Measurements from ENCODE around the gene PHOX2A.

Gene PHOX2A

DNA sequence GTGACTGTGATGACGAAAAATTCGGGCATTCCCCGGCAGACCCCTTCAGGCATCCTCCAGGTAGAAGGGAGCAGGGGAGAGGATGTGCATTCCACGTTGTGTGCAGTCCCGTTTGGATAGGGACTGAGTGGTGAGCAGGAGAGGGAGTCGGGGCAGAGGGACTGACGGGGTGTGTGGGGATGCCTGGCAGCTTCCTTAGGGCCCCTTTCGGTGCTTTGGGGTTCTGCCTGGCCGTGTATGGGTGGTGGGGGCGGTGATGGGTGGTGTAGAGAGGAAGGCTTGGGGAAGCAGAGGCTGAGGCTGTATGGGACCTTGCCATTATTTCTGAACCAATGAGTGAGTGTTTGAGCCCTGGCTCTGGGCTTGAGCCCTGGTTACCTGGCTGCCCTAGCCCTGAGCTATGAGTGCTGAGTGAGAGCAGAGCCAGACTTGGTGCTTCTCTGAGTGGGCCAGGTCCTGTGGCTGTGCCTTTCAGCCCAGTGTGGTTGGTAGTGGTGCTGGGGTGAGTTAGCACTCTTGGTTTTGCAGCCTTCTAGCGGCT is 18.5 kb downstream of the PHOX2A start (continued):
- no peak for TF ChIP-seq ZNF169 (tag by site-specific recombination; IDR thresholded peaks at IDR 0.05)
- no peak for TF ChIP-seq ZSCAN16 (tag by site-specific recombination; IDR thresholded peaks at IDR 0.05)
- no peak for TF ChIP-seq YY2 (tag by site-specific recombination; IDR thresholded peaks at IDR 0.05)
- TF ChIP-seq ZNF785 (tag by site-specific recombination; IDR thresholded peaks at IDR 0.05), result no peak
- no peak for TF ChIP-seq ZNF514 (tag by site-specific recombination; IDR thresholded peaks at IDR 0.05)
- TF ChIP-seq ZNF174 (tag by site-specific recombination; IDR thresholded peaks at IDR 0.05), result no peak
- TF ChIP-seq, protein P1, sequence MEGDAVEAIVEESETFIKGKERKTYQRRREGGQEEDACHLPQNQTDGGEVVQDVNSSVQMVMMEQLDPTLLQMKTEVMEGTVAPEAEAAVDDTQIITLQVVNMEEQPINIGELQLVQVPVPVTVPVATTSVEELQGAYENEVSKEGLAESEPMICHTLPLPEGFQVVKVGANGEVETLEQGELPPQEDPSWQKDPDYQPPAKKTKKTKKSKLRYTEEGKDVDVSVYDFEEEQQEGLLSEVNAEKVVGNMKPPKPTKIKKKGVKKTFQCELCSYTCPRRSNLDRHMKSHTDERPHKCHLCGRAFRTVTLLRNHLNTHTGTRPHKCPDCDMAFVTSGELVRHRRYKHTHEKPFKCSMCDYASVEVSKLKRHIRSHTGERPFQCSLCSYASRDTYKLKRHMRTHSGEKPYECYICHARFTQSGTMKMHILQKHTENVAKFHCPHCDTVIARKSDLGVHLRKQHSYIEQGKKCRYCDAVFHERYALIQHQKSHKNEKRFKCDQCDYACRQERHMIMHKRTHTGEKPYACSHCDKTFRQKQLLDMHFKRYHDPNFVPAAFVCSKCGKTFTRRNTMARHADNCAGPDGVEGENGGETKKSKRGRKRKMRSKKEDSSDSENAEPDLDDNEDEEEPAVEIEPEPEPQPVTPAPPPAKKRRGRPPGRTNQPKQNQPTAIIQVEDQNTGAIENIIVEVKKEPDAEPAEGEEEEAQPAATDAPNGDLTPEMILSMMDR (tag by site-specific recombination; IDR thresholded peaks at IDR 0.05), result no peak
- TF ChIP-seq, protein P2, sequence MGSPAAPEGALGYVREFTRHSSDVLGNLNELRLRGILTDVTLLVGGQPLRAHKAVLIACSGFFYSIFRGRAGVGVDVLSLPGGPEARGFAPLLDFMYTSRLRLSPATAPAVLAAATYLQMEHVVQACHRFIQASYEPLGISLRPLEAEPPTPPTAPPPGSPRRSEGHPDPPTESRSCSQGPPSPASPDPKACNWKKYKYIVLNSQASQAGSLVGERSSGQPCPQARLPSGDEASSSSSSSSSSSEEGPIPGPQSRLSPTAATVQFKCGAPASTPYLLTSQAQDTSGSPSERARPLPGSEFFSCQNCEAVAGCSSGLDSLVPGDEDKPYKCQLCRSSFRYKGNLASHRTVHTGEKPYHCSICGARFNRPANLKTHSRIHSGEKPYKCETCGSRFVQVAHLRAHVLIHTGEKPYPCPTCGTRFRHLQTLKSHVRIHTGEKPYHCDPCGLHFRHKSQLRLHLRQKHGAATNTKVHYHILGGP (tag by site-specific recombination; IDR thresholded peaks at IDR 0.05), result no peak
- TF ChIP-seq ZNF777 (tag by site-specific recombination; IDR thresholded peaks at IDR 0.05; ENCODE audit: borderline replicate concordance), result no peak
- no peak for TF ChIP-seq ZNF274 (IDR thresholded peaks at IDR 0.05; ENCODE audit: low read length)
- TF ChIP-seq ZNF274 (tag by site-specific recombination; IDR thresholded peaks at IDR 0.05; ENCODE audit: borderline replicate concordance), result no peak
- TF ChIP-seq SP2 (tag by site-specific recombination; IDR thresholded peaks at IDR 0.05), result no peak
- no peak for TF ChIP-seq ZNF157 (tag by site-specific recombination; IDR thresholded peaks at IDR 0.05)
- no peak for TF ChIP-seq ZNF324 (tag by site-specific recombination; IDR thresholded peaks at IDR 0.05)
- no peak for TF ChIP-seq ZNF404 (tag by site-specific recombination; IDR thresholded peaks at IDR 0.05)
- no peak for TF ChIP-seq MYNN (tag by site-specific recombination; IDR thresholded peaks at IDR 0.05; ENCODE audit: borderline replicate concordance)
- no peak for TF ChIP-seq PRDM1 (tag by site-specific recombination; IDR thresholded peaks at IDR 0.05)
- TF ChIP-seq, protein P3, sequence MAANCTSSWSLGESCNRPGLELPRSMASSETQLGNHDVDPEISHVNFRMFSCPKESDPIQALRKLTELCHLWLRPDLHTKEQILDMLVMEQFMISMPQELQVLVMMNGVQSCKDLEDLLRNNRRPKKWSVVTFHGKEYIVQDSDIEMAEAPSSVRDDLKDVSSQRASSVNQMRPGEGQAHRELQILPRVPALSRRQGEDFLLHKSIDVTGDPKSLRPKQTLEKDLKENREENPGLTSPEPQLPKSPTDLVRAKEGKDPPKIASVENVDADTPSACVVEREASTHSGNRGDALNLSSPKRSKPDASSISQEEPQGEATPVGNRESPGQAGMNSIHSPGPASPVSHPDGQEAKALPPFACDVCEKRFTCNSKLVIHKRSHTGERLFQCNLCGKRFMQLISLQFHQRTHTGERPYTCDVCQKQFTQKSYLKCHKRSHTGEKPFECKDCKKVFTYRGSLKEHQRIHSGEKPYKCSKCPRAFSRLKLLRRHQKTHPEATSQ (tag by site-specific recombination; IDR thresholded peaks at IDR 0.05), result no peak
- TF ChIP-seq ZFP3 (tag by site-specific recombination; IDR thresholded peaks at IDR 0.05; ENCODE audit: low read depth), result no peak
- no peak for TF ChIP-seq ZNF610 (tag by site-specific recombination; IDR thresholded peaks at IDR 0.05; ENCODE audit: borderline replicate concordance)
- TF ChIP-seq ZNF624 (tag by site-specific recombination; IDR thresholded peaks at IDR 0.05), result no peak
- peak; percentile 30; the same call in 1 of the 2 replicates for TF ChIP-seq EGR2 (tag by site-specific recombination; IDR thresholded peaks at IDR 0.05; ENCODE audit: low read depth)
- no peak for TF ChIP-seq ZNF214 (tag by site-specific recombination; IDR thresholded peaks at IDR 0.05; ENCODE audit: borderline replicate concordance)
- TF ChIP-seq ZNF626 (tag by site-specific recombination; IDR thresholded peaks at IDR 0.05), result no peak
- TF ChIP-seq KLF7 (tag by site-specific recombination; IDR thresholded peaks at IDR 0.05; ENCODE audit: borderline replicate concordance), result no peak
- no peak for TF ChIP-seq KLF16 (tag by site-specific recombination; IDR thresholded peaks at IDR 0.05)
- TF ChIP-seq, protein P4, sequence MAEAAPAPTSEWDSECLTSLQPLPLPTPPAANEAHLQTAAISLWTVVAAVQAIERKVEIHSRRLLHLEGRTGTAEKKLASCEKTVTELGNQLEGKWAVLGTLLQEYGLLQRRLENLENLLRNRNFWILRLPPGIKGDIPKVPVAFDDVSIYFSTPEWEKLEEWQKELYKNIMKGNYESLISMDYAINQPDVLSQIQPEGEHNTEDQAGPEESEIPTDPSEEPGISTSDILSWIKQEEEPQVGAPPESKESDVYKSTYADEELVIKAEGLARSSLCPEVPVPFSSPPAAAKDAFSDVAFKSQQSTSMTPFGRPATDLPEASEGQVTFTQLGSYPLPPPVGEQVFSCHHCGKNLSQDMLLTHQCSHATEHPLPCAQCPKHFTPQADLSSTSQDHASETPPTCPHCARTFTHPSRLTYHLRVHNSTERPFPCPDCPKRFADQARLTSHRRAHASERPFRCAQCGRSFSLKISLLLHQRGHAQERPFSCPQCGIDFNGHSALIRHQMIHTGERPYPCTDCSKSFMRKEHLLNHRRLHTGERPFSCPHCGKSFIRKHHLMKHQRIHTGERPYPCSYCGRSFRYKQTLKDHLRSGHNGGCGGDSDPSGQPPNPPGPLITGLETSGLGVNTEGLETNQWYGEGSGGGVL (tag by site-specific recombination; IDR thresholded peaks at IDR 0.05), result no peak
- TF ChIP-seq ZBTB48 (tag by site-specific recombination; IDR thresholded peaks at IDR 0.05), result peak; percentile 62
- 0 out of 2 replicates have a peak, but pooled peaks have one; percentile 15 for TF ChIP-seq ZFHX2 (tag by site-specific recombination; conservative IDR thresholded peaks at IDR 0.05)
- TF ChIP-seq, protein P5, sequence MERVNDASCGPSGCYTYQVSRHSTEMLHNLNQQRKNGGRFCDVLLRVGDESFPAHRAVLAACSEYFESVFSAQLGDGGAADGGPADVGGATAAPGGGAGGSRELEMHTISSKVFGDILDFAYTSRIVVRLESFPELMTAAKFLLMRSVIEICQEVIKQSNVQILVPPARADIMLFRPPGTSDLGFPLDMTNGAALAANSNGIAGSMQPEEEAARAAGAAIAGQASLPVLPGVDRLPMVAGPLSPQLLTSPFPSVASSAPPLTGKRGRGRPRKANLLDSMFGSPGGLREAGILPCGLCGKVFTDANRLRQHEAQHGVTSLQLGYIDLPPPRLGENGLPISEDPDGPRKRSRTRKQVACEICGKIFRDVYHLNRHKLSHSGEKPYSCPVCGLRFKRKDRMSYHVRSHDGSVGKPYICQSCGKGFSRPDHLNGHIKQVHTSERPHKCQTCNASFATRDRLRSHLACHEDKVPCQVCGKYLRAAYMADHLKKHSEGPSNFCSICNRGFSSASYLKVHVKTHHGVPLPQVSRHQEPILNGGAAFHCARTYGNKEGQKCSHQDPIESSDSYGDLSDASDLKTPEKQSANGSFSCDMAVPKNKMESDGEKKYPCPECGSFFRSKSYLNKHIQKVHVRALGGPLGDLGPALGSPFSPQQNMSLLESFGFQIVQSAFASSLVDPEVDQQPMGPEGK (tag by site-specific recombination; IDR thresholded peaks at IDR 0.05), result 0 out of 2 replicates have a peak, but pooled peaks have one; percentile 40
- no peak for TF ChIP-seq ZNF561 (tag by site-specific recombination; IDR thresholded peaks at IDR 0.05; ENCODE audit: borderline replicate concordance)
- no peak for TF ChIP-seq TRIM28 (IDR thresholded peaks at IDR 0.05; ENCODE audit: borderline replicate concordance, low read length)
- TF ChIP-seq KLF9 (tag by site-specific recombination; IDR thresholded peaks at IDR 0.05; ENCODE audit: low read depth), result no peak
- TF ChIP-seq HOXC10 (CRISPR knock-in tag; IDR thresholded peaks at IDR 0.05), result no peak
- no peak for TF ChIP-seq ZNF571 (tag by site-specific recombination; IDR thresholded peaks at IDR 0.05)

All from HEK293 (cell line).